CD4-positive, alpha-beta T cell treated with Interleukin-1 beta for 1 hour (primary cell): Measurements from ENCODE around the gene CCDC69.
A peak's percentile ranks its signal among the peaks of the same experiment; 100 is the strongest.

ENCODE experiments used
- DNase-seq, 2 donors: peaks; one replicate each; pipeline ENCODE4 v3.0.0-alpha.2; 2020 to 2022

CCDC69 gene

GRCh38 chr5:151159649-151160373 lies 64.1 kb downstream of the CCDC69 start:
- DNase-seq = no peak

- no peak for DNase-seq
Measured at GRCh38 chr5:151158287-151158661, 65.6 kb downstream of the CCDC69 start.

- DNase-seq = peak; percentile 60 to 61
Measured at GRCh38 chr5:151157426-151158286, 66.2 kb downstream of the CCDC69 start, which contains the start of gene ANXA6. TSS of gene ANXA6 (minus strand) at chr5:151157779. CDS start at chr5:151147901, 9,878 bp downstream.

- peak in 1 of 2 donors; percentile 22 for DNase-seq
Measured at GRCh38 chr5:151156507-151157420, 67.1 kb downstream of the CCDC69 start.

- DNase-seq = no peak
Measured at GRCh38 chr5:151155775-151156506, 68.0 kb downstream of the CCDC69 start.

- peak; percentile 46 to 63 for DNase-seq
Measured at GRCh38 chr5:151154931-151155774, 68.7 kb downstream of the CCDC69 start.

- DNase-seq = no peak
Measured at GRCh38 chr5:151153766-151154272, 70.1 kb downstream of the CCDC69 start.

GRCh38 chr5:151153300-151153699 lies 70.6 kb downstream of the CCDC69 start:
- DNase-seq = no peak

- DNase-seq = peak in 1 of 2 donors; percentile 57
Measured at GRCh38 chr5:151151793-151152192, 72.1 kb downstream of the CCDC69 start.

GRCh38 chr5:151151263-151151660 lies 72.6 kb downstream of the CCDC69 start:
- peak in 1 of 2 donors; percentile 31 for DNase-seq

- DNase-seq = peak; percentile 74 to 76
Measured at GRCh38 chr5:151150471-151151262, 73.2 kb downstream of the CCDC69 start.

GRCh38 chr5:151148583-151148982 lies 75.3 kb downstream of the CCDC69 start:
- no peak for DNase-seq

GRCh38 chr5:151147033-151147432 lies 76.9 kb downstream of the CCDC69 start:
- DNase-seq = no peak

- no peak for DNase-seq
Measured at GRCh38 chr5:151146061-151146460, 77.8 kb downstream of the CCDC69 start.

- DNase-seq = no peak
Measured at GRCh38 chr5:151144922-151145321, 79.0 kb downstream of the CCDC69 start.

- DNase-seq = no peak
Measured at GRCh38 chr5:151144275-151144674, 79.6 kb downstream of the CCDC69 start.

GRCh38 chr5:151143645-151144044 lies 80.2 kb downstream of the CCDC69 start:
- no peak for DNase-seq

- no peak for DNase-seq
Measured at GRCh38 chr5:151142933-151143332, 81.0 kb downstream of the CCDC69 start.

GRCh38 chr5:151141535-151141934 lies 82.4 kb downstream of the CCDC69 start:
- peak; percentile 68 to 70 for DNase-seq
